ENCODE results near the gene FMO5.

Gene FMO5

GRCh38 chr1:147214325-147214724 lies 10.8 kb downstream of the FMO5 start:
- TF ChIP-seq EZH2 (IDR thresholded peaks at IDR 0.05) (no peak), FOXP2 (optimal IDR thresholded peaks at IDR 0.05; ENCODE audit: control extremely low read depth, extremely low read length, insufficient read depth) (no peak), POLR2AphosphoS5 (IDR thresholded peaks at IDR 0.05; ENCODE audit: borderline replicate concordance, low read depth, low read length) (no peak)
- Histone ChIP-seq H3K9me3 (ENCODE audit: low read depth, low read length) (no peaks in the 10 kb centered on the region), H3K27ac (no peak overlapping the region), H3K36me3 (ENCODE audit: insufficient read depth, low read length) (no peaks in the 10 kb centered on the region), H3K9ac (ENCODE audit: insufficient read length) (no peak overlapping the region), H3K4me3 (no peak overlapping the region)
- DNase-seq (ENCODE audit: low read depth, low spot score) = no peak

GRCh38 chr1:147213271-147213670 lies 11.9 kb downstream of the FMO5 start:
- Histone ChIP-seq H3K36me3 (ENCODE audit: insufficient read depth, low read length) (no peaks in the 10 kb centered on the region), H3K9me3 (ENCODE audit: low read depth, low read length) (no peaks in the 10 kb centered on the region), H3K4me3 (no peak overlapping the region), H3K9ac (ENCODE audit: insufficient read length) (no peak overlapping the region), H3K27ac (no peak overlapping the region)
- no peak for TF ChIP-seq FOXP2 (optimal IDR thresholded peaks at IDR 0.05; ENCODE audit: control extremely low read depth, extremely low read length, insufficient read depth)
- TF ChIP-seq POLR2AphosphoS5 (IDR thresholded peaks at IDR 0.05; ENCODE audit: borderline replicate concordance, low read depth, low read length) = no peak
- no peak for TF ChIP-seq EZH2 (IDR thresholded peaks at IDR 0.05)
- DNase-seq (ENCODE audit: low read depth, low spot score) = no peak

GRCh38 chr1:147211577-147211976 lies 13.6 kb downstream of the FMO5 start:
- no peaks in the 10 kb centered on the region for H3K9me3 ChIP-seq (ENCODE audit: low read depth, low read length)
- no peak overlapping the region for H3K9ac ChIP-seq (ENCODE audit: insufficient read length)
- no peak overlapping the region for H3K27ac ChIP-seq
- no peak for TF ChIP-seq FOXP2 (optimal IDR thresholded peaks at IDR 0.05; ENCODE audit: control extremely low read depth, extremely low read length, insufficient read depth)
- TF ChIP-seq POLR2AphosphoS5 (IDR thresholded peaks at IDR 0.05; ENCODE audit: borderline replicate concordance, low read depth, low read length) = no peak
- DNase-seq (ENCODE audit: low read depth, low spot score) = no peak
- no peaks in the 10 kb centered on the region for H3K36me3 ChIP-seq (ENCODE audit: insufficient read depth, low read length)
- no peak overlapping the region for H3K4me3 ChIP-seq

GRCh38 chr1:147210987-147211386 lies 14.2 kb downstream of the FMO5 start:
- no peak overlapping the region for H3K4me3 ChIP-seq
- no peak overlapping the region for H3K9ac ChIP-seq (ENCODE audit: insufficient read length)
- no peak for DNase-seq (ENCODE audit: low read depth, low spot score)
- H3K36me3 ChIP-seq (ENCODE audit: insufficient read depth, low read length) = no peaks in the 10 kb centered on the region
- TF ChIP-seq POLR2AphosphoS5 (IDR thresholded peaks at IDR 0.05; ENCODE audit: borderline replicate concordance, low read depth, low read length) (no peak), EZH2 (IDR thresholded peaks at IDR 0.05) (no peak), FOXP2 (optimal IDR thresholded peaks at IDR 0.05; ENCODE audit: control extremely low read depth, extremely low read length, insufficient read depth) (no peak)
- H3K27ac ChIP-seq = no peak overlapping the region
- no peaks in the 10 kb centered on the region for H3K9me3 ChIP-seq (ENCODE audit: low read depth, low read length)

- H3K4me3 ChIP-seq = no peak overlapping the region
- TF ChIP-seq EZH2 (IDR thresholded peaks at IDR 0.05) (no peak), FOXP2 (optimal IDR thresholded peaks at IDR 0.05; ENCODE audit: control extremely low read depth, extremely low read length, insufficient read depth) (no peak), POLR2AphosphoS5 (IDR thresholded peaks at IDR 0.05; ENCODE audit: borderline replicate concordance, low read depth, low read length) (no peak)
- no peak for DNase-seq (ENCODE audit: low read depth, low spot score)
- no peaks in the 10 kb centered on the region for H3K36me3 ChIP-seq (ENCODE audit: insufficient read depth, low read length)
- H3K9me3 ChIP-seq (ENCODE audit: low read depth, low read length) = no peaks in the 10 kb centered on the region
- no peak overlapping the region for H3K9ac ChIP-seq (ENCODE audit: insufficient read length)
- H3K27ac ChIP-seq = no peak overlapping the region
These were observed 15.0 kb downstream of the FMO5 start for GRCh38 chr1:147209825-147210821.

GRCh38 chr1:147208619-147209018 lies 16.5 kb downstream of the FMO5 start:
- DNase-seq (ENCODE audit: low read depth, low spot score) = no peak
- no peak for TF ChIP-seq FOXP2 (optimal IDR thresholded peaks at IDR 0.05; ENCODE audit: control extremely low read depth, extremely low read length, insufficient read depth)
- TF ChIP-seq EZH2 (IDR thresholded peaks at IDR 0.05) = no peak
- no peak for TF ChIP-seq POLR2AphosphoS5 (IDR thresholded peaks at IDR 0.05; ENCODE audit: borderline replicate concordance, low read depth, low read length)
- Histone ChIP-seq H3K36me3 (ENCODE audit: insufficient read depth, low read length) (no peaks in the 10 kb centered on the region), H3K27ac (no peak overlapping the region), H3K9ac (ENCODE audit: insufficient read length) (no peak overlapping the region), H3K4me3 (no peak overlapping the region), H3K9me3 (ENCODE audit: low read depth, low read length) (no peaks in the 10 kb centered on the region)

- DNase-seq (ENCODE audit: low read depth, low spot score) = no peak
- Histone ChIP-seq H3K9ac (ENCODE audit: insufficient read length) (no peak overlapping the region), H3K9me3 (ENCODE audit: low read depth, low read length) (no peaks in the 10 kb centered on the region), H3K36me3 (ENCODE audit: insufficient read depth, low read length) (no peaks in the 10 kb centered on the region), H3K27ac (no peak overlapping the region), H3K4me3 (no peak overlapping the region)
- no peak for TF ChIP-seq FOXP2 (optimal IDR thresholded peaks at IDR 0.05; ENCODE audit: control extremely low read depth, extremely low read length, insufficient read depth)
- TF ChIP-seq POLR2AphosphoS5 (IDR thresholded peaks at IDR 0.05; ENCODE audit: borderline replicate concordance, low read depth, low read length) = no peak
- TF ChIP-seq EZH2 (IDR thresholded peaks at IDR 0.05) = no peak
These were observed 17.9 kb downstream of the FMO5 start for GRCh38 chr1:147207192-147207591.

- TF ChIP-seq FOXP2 (optimal IDR thresholded peaks at IDR 0.05; ENCODE audit: control extremely low read depth, extremely low read length, insufficient read depth) (no peak), POLR2AphosphoS5 (IDR thresholded peaks at IDR 0.05; ENCODE audit: borderline replicate concordance, low read depth, low read length) (no peak), EZH2 (IDR thresholded peaks at IDR 0.05) (no peak)
These were observed 21.1 kb downstream of the FMO5 start for GRCh38 chr1:147204080-147204479.

More at GRCh38 chr1:147204080-147204479, 21.1 kb downstream of the FMO5 start:
- no peak for DNase-seq (ENCODE audit: low read depth, low spot score)
- no peak overlapping the region for H3K9ac ChIP-seq (ENCODE audit: insufficient read length)
- H3K36me3 ChIP-seq (ENCODE audit: insufficient read depth, low read length) = no peaks in the 10 kb centered on the region
- no peaks in the 10 kb centered on the region for H3K9me3 ChIP-seq (ENCODE audit: low read depth, low read length)
- H3K27ac ChIP-seq = no peak overlapping the region
- H3K4me3 ChIP-seq = no peak overlapping the region

Measured in SK-N-MC (cell line).